ENCODE data around the gene CFAP69.
"Not testable (repeated sequence)": the region's sequence is repeated elsewhere in the genome, so short reads cannot be mapped to it uniquely, and the experiment has no call there.

CFAP69 gene

GRCh38 chr7:90272242-90272641 is 27.3 kb downstream of the CFAP69 start:
- DNase-seq = no peak

GRCh38 chr7:90274161-90274560 is 29.2 kb downstream of the CFAP69 start:
- DNase-seq = no peak

- no peak for DNase-seq
Measured at GRCh38 chr7:90276033-90276728, 31.2 kb downstream of the CFAP69 start.

GRCh38 chr7:90288154-90288553 is 43.2 kb downstream of the CFAP69 start:
- no peak for DNase-seq

- no peak for DNase-seq
Measured at GRCh38 chr7:90290244-90291113, 45.5 kb downstream of the CFAP69 start.

- DNase-seq = peak; percentile 53
Measured at GRCh38 chr7:90298145-90299038, 53.4 kb downstream of the CFAP69 start.

GRCh38 chr7:90303241-90303640 is 58.3 kb downstream of the CFAP69 start:
- DNase-seq = no peak

- DNase-seq = no peak
Measured at GRCh38 chr7:90309872-90310271, 64.9 kb downstream of the CFAP69 start.

- DNase-seq = no peak
Measured at GRCh38 chr7:90311175-90311574, 66.2 kb downstream of the CFAP69 start.

GRCh38 chr7:90312745-90313144 is 67.8 kb downstream of the CFAP69 start:
- DNase-seq = no peak

GRCh38 chr7:90313907-90314306 is 68.9 kb downstream of the CFAP69 start:
- no peak for DNase-seq

GRCh38 chr7:90320014-90320413 is 75.0 kb downstream of the CFAP69 start:
- DNase-seq = no peak

- DNase-seq = no peak
Measured at GRCh38 chr7:90320418-90320800, 75.4 kb downstream of the CFAP69 start.

- no peak for DNase-seq
Measured at GRCh38 chr7:90320801-90321494, 76.0 kb downstream of the CFAP69 start, which contains the start of gene FAM237B. Gene FAM237B, minus strand, starts transcription at chr7:90321304. Its CDS starts 1,556 bp downstream, at chr7:90319748.

- DNase-seq = no peak
Measured at GRCh38 chr7:90322837-90323236, 77.9 kb downstream of the CFAP69 start.

- no peak for DNase-seq
Measured at GRCh38 chr7:90326500-90326899, 81.5 kb downstream of the CFAP69 start.

- no peak for DNase-seq
Measured at GRCh38 chr7:90334193-90334843, 89.3 kb downstream of the CFAP69 start.

- DNase-seq = not testable (repeated sequence)
Measured at GRCh38 chr7:90334926-90335325, 90.0 kb downstream of the CFAP69 start.

GRCh38 chr7:90337106-90337505 is 92.1 kb downstream of the CFAP69 start:
- no peak for DNase-seq

GRCh38 chr7:90345016-90345415 is 100.0 kb downstream of the CFAP69 start:
- DNase-seq = no peak

- DNase-seq = peak; percentile 47
Measured at GRCh38 chr7:90345595-90346335, 100.8 kb downstream of the CFAP69 start.
